NB4 (cell line): ENCODE data around the gene RBMS3.

ENCODE experiments used
- MYC ChIP-seq: IDR thresholded peaks from 2 replicates; pipeline ENCODE4 v1.6.1; 2011; ENCODE audit warnings: low read depth, low read length
- POLR2A ChIP-seq: IDR thresholded peaks from 2 replicates; pipeline ENCODE4 v1.6.1; 2011; ENCODE audit warnings: mild to moderate bottlenecking; ENCODE audit not compliant: insufficient read length; ENCODE audit errors: extremely low read depth
- TF ChIP-seq, protein P1 (sequence below): IDR thresholded peaks from one replicate; pipeline ENCODE4 v1.5.1; 2012; ENCODE audit warnings: low read depth, low read length

DNA sequence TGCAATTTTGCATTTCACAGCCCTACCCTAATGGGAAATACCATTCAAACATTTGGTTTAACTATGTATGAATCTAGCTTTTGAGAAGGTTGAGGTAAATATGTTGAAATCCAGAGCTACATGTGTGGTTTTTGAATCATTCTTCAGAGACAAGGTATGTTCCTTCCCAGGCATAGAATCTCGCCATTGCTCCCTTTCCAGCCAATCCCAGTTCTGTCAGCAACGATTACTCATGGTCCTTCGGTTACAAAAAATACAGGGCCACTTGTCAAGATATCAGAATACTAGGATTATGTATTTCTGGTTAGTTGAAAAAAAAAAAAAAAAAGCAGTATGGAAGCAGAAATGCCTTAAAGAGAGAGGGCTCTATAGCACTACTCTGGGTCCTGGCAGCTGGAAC, 182.4 kb downstream of the RBMS3 start:
- TF ChIP-seq, protein P1, sequence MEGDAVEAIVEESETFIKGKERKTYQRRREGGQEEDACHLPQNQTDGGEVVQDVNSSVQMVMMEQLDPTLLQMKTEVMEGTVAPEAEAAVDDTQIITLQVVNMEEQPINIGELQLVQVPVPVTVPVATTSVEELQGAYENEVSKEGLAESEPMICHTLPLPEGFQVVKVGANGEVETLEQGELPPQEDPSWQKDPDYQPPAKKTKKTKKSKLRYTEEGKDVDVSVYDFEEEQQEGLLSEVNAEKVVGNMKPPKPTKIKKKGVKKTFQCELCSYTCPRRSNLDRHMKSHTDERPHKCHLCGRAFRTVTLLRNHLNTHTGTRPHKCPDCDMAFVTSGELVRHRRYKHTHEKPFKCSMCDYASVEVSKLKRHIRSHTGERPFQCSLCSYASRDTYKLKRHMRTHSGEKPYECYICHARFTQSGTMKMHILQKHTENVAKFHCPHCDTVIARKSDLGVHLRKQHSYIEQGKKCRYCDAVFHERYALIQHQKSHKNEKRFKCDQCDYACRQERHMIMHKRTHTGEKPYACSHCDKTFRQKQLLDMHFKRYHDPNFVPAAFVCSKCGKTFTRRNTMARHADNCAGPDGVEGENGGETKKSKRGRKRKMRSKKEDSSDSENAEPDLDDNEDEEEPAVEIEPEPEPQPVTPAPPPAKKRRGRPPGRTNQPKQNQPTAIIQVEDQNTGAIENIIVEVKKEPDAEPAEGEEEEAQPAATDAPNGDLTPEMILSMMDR = no peak
- TF ChIP-seq POLR2A (no peak), MYC (no peak)
